HepG2 (cell line): ENCODE data around the gene RFX6. TPM values are rescaled to one million over a fixed set of nuclear protein-coding genes. Genes with fewer than 3 reads are reported as not detected.

ENCODE experiments used
- ATAC-seq: fragments of 200-7000 bp; cut with Tn5 transposase; 3 replicates; pipeline ENCODE4 v1.9.1; 2020; ENCODE audit warnings: mild to moderate bottlenecking, moderate library complexity
- BruUV-seq: library from RNA; stranded (reverse); fragments of 400-500 nt; replicated peaks from 2 replicates; lab custom pipeline; 2021; lab: Mats Ljungman, UMichigan
- CTCF ChIA-PET: fragments of 300-600 bp; formaldehyde crosslinking; extraction: SDS; loops from one replicate; lab custom pipeline; 2021; ENCODE audit warnings: low total read pairs, inconsistent platforms, low intra/inter-chr PET ratio; lab: Yijun Ruan, JAX
- POLR2A ChIA-PET: fragments of 350-600 bp; sonication (Branson Sonifier 250); formaldehyde crosslinking; loops from one replicate; lab custom pipeline; 2020; ENCODE audit warnings: antibody characterized with exemption, inconsistent platforms; lab: Yijun Ruan, JAX
- DNase-seq: peaks from one replicate; pipeline ENCODE4 v3.0.0-alpha.2; 2015; ENCODE audit warnings: low spot score
- FAIRE-seq: peaks from 3 replicates; lab custom pipeline; 2011; peaks lifted over from hg19 to GRCh38; lab: Jason Lieb, UNC
- H2AFZ ChIP-seq: one replicate; pipeline ENCODE4 v1.6.1; 2011; ENCODE audit warnings: low read length, inconsistent platforms
- H3K27ac ChIP-seq: fragments of 300-600 bp; 3 replicates; pipeline ENCODE4 v1.8.0; 2011; ENCODE audit warnings: mixed run types, mild to moderate bottlenecking, mixed read lengths, low read length, inconsistent platforms; ENCODE audit not compliant: insufficient read depth; ENCODE audit errors: extremely low read length
- H3K27me3 ChIP-seq, 2 experiments: fragments of 200-600 bp in 1 of 2; 2 replicates in 1 of 2; 3 replicates in 1 of 2; pipeline versions ENCODE4 v1.6.0 to v1.8.0; 2011; ENCODE audit warnings: low read length in 2 of 2, mild to moderate bottlenecking in 2 of 2, moderate library complexity in 2 of 2, inconsistent platforms in 1 of 2; ENCODE audit not compliant: insufficient read depth in 2 of 2, control insufficient read depth in 1 of 2
- H3K36me3 ChIP-seq, 2 experiments: fragments of 200-600 bp in 1 of 2; replicated peaks in 1 of 2; 2 replicates in 1 of 2; 3 replicates in 1 of 2; pipeline versions ENCODE4 v1.5.1 to v1.8.0; 2011; ENCODE audit warnings: low read length in 2 of 2, inconsistent platforms in 1 of 2; ENCODE audit not compliant: insufficient read depth in 2 of 2, control insufficient read depth in 1 of 2
- H3K4me1 ChIP-seq: 2 replicates; pipeline ENCODE4 v1.5.1; 2012; ENCODE audit warnings: low read length, inconsistent platforms; ENCODE audit not compliant: insufficient read depth
- H3K4me2 ChIP-seq: 2 replicates; pipeline ENCODE4 v1.6.0; 2011; ENCODE audit warnings: low read depth, low read length, inconsistent platforms
- H3K4me3 ChIP-seq, 3 experiments: fragments of 200-600 bp in 1 of 3; sonication (generic), shearing (Covaris generic) in 1 of 3; replicated peaks in 1 of 3; 2 replicates each; pipeline ENCODE4 v1.5.1; 2011 to 2016; ENCODE audit warnings: low read length in 3 of 3, inconsistent platforms in 2 of 3, low read depth in 2 of 3, mild to moderate bottlenecking in 2 of 3, control low read depth in 1 of 3, mixed read lengths in 1 of 3; ENCODE audit not compliant: insufficient read depth in 1 of 3
- H3K79me2 ChIP-seq: one replicate; pipeline ENCODE4 v1.6.1; 2011; ENCODE audit warnings: low read length, inconsistent platforms; ENCODE audit not compliant: insufficient read depth
- H3K9ac ChIP-seq: 2 replicates; pipeline ENCODE4 v1.6.0; 2011; ENCODE audit warnings: mild to moderate bottlenecking, low read depth, low read length, inconsistent platforms; ENCODE audit not compliant: insufficient read depth
- H3K9me3 ChIP-seq: 2 replicates; pipeline ENCODE4 v1.5.1; 2012; ENCODE audit warnings: mild to moderate bottlenecking, low read length
- H4K20me1 ChIP-seq: 2 replicates; pipeline ENCODE4 v1.6.0; 2011; ENCODE audit warnings: inconsistent platforms, mild to moderate bottlenecking, low read length, moderate library complexity; ENCODE audit not compliant: insufficient read depth
- ARID3A ChIP-seq: IDR thresholded peaks from 2 replicates; pipeline ENCODE4 v1.6.1; 2012; ENCODE audit warnings: low read depth, low read length, improper control_type of control experiment
- DZIP1 ChIP-seq: sonication (generic); formaldehyde crosslinking; IDR thresholded peaks from 2 replicates; pipeline ENCODE4 v1.5.0; 2020; ENCODE audit warnings: mild to moderate bottlenecking, missing genetic modification reagents
- HDAC6 ChIP-seq: fragments of 200-600 bp; sonication (generic); IDR thresholded peaks from 2 replicates; pipeline ENCODE4 v1.7.0; 2017; ENCODE audit warnings: mild to moderate bottlenecking, antibody characterized with exemption, low read length, low read depth
- IRX3 ChIP-seq: sonication (generic); formaldehyde crosslinking; IDR thresholded peaks from 2 replicates; pipeline ENCODE4 v1.8.1; 2023; ENCODE audit warnings: mild to moderate bottlenecking, low read depth, missing genetic modification reagents, borderline replicate concordance
- MXD3 ChIP-seq: IDR thresholded peaks from 2 replicates; pipeline ENCODE4 v1.6.1; 2016; ENCODE audit warnings: mild to moderate bottlenecking, missing biosample characterization, missing genetic modification reagents
- ZFAT ChIP-seq: sonication (generic); formaldehyde crosslinking; conservative IDR thresholded peaks from 2 replicates; pipeline ENCODE4 v1.8.1; 2023; ENCODE audit warnings: missing genetic modification reagents, inconsistent platforms
- ZFP36 ChIP-seq: fragments of 150-350 bp; IDR thresholded peaks from 2 replicates; pipeline ENCODE4 v1.6.1; 2018; ENCODE audit warnings: borderline replicate concordance, low read length, low read depth; ENCODE audit not compliant: partially characterized antibody
- ZNF367 ChIP-seq: sonication (generic); formaldehyde crosslinking; IDR thresholded peaks from 2 replicates; pipeline ENCODE4 v1.4.0; 2020; ENCODE audit warnings: missing genetic modification reagents, borderline replicate concordance
- ZNF44 ChIP-seq: sonication (generic); formaldehyde crosslinking; IDR thresholded peaks from 2 replicates; pipeline ENCODE4 v1.5.1; 2020; ENCODE audit warnings: mild to moderate bottlenecking, missing genetic modification reagents
- ZNF530 ChIP-seq: sonication (generic); formaldehyde crosslinking; IDR thresholded peaks from 2 replicates; pipeline ENCODE4 v1.5.0; 2020; ENCODE audit warnings: low read depth, mild to moderate bottlenecking, missing genetic modification reagents
- ZNF777 ChIP-seq: sonication (generic); formaldehyde crosslinking; IDR thresholded peaks from 2 replicates; pipeline ENCODE4 v1.4.0; 2020; ENCODE audit warnings: missing genetic modification reagents
- WGBS: methylation state at CpG from one replicate; pipeline ENCODE4 v1.1.6; 2017; ENCODE audit warnings: low lambda C conversion rate; 5-methylcytosine and 5-hydroxymethylcytosine counted together
- in situ Hi-C: cut with HindIII; loops from 2 replicates; pipeline ENCODE4 v1.10.0; 2017; ENCODE audit warnings: low pct_unique_long_range_greater_than_20kb; ENCODE audit not compliant: extremely low pct_ligation_motif_present
- intact Hi-C: fragments of 100-400 bp; cut with micrococcal nuclease; formaldehyde crosslinking; loops from one replicate; pipeline ENCODE4 v1.10.0; 2022; ENCODE audit not compliant: unreplicated experiment
- polyA plus RNA-seq, 8 experiments: library from polyadenylated mRNA; depleted of rRNA in 3 of 8; stranded (reverse) in 7 of 8; unstranded in 1 of 8; fragments of >200 nt; fragmentation: Illumina TruSeq in 4 of 8; extraction: Trizol in 4 of 8; gene quantifications; 2 replicates each; pipeline versions ENCODE4 v1.2.1 to v1.2.3, GENCODE V29; 2011 to 2016; ENCODE audit warnings: low read depth in 4 of 8, missing spikeins in 1 of 8, mixed read lengths in 1 of 8; ENCODE audit not compliant: insufficient read depth in 1 of 8
- total RNA-seq, 5 experiments: library from RNA; depleted of rRNA; stranded (reverse); fragments of >200 nt; fragmentation: Illumina TruSeq; extraction: Trizol; gene quantifications; 2 replicates each; pipeline ENCODE4 v1.2.3, GENCODE V29; 2016; ENCODE audit warnings: low read depth in 1 of 5
- TF ChIP-seq, protein P1 (sequence below): IDR thresholded peaks from 2 replicates; pipeline ENCODE4 v1.6.1; 2016; ENCODE audit warnings: low read depth, control low read depth

Gene RFX6
- total and polyA plus RNA-seq, 2 of the 13 experiments (the other 11 are each of a cell fraction or from before 2014, with no cell fraction given), result 0.04 TPM; not detected in 1

GRCh38 chr6:116894669-116895068 lies 17.6 kb downstream of the RFX6 start:
- Histone ChIP-seq H3K27me3 (no peaks in the 10 kb centered on the region), H3K4me2 (no peak overlapping the region), H3K79me2 (no peaks in the 10 kb centered on the region), H2AFZ (no peak overlapping the region), H3K36me3 (no peaks in the 10 kb centered on the region), H3K27ac (no peak overlapping the region), H3K4me1 (no peaks in the 10 kb centered on the region), H3K9me3 (no peaks in the 10 kb centered on the region), H3K9ac (no peak overlapping the region), H3K4me3 (no peak overlapping the region), H4K20me1 (no peaks in the 10 kb centered on the region)
- FAIRE-seq (no peak), ATAC-seq (no peak), DNase-seq (no peak)
- TF ChIP-seq ARID3A (no peak), IRX3 (CRISPR knock-in tag) (no peak), ZFAT (CRISPR knock-in tag) (no peak), ZNF530 (CRISPR knock-in tag) (no peak), MXD3 (CRISPR knock-in tag) (no peak), ZNF367 (CRISPR knock-in tag) (no peak), HDAC6 (no peak), ZNF777 (CRISPR knock-in tag) (no peak), ZNF44 (CRISPR knock-in tag) (no peak), ZFP36 (no peak), DZIP1 (CRISPR knock-in tag) (no peak)
- TF ChIP-seq, protein P1, sequence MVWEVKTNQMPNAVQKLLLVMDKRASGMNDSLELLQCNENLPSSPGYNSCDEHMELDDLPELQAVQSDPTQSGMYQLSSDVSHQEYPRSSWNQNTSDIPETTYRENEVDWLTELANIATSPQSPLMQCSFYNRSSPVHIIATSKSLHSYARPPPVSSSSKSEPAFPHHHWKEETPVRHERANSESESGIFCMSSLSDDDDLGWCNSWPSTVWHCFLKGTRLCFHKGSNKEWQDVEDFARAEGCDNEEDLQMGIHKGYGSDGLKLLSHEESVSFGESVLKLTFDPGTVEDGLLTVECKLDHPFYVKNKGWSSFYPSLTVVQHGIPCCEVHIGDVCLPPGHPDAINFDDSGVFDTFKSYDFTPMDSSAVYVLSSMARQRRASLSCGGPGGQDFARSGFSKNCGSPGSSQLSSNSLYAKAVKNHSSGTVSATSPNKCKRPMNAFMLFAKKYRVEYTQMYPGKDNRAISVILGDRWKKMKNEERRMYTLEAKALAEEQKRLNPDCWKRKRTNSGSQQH, result no peak
- POLR2A ChIA-PET, result no interaction called here
- CTCF ChIA-PET, result no interaction called here
- WGBS, result 20% methylated on average over 1 of the region's 1 CpG
- intact Hi-C loops (no loop called here), in situ Hi-C loops (no loop called here)
- no TSS peak for BruUV-seq
